Renal cortical epithelial cell (primary cell): Measurements from ENCODE around the gene CCDC85C. TPM values are rescaled to one million over a fixed set of nuclear protein-coding genes. Genes with fewer than 3 reads are reported as not detected.

Source experiments
- total RNA-seq: library from RNA; depleted of rRNA; stranded (reverse); fragments of >200 nt; gene quantifications from 2 replicates; pipeline ENCODE4 v1.2.3, GENCODE V29; 2014

The CCDC85C gene
- total RNA-seq, 1 donor from 2014 or later = 11.0 TPM

Other genes with a start within 250 kb of the CCDC85C start
- 85.9 and 96.7 TPM in 2 replicates for gene SETD3, start 123.3 kb downstream of the CCDC85C start, total RNA-seq
- gene CCNK, start 122.8 kb downstream of the CCDC85C start, total RNA-seq = 25.2 and 49.1 TPM in 2 replicates
- 1.8 and 2.6 TPM in 2 replicates for gene HHIPL1, start 40.9 kb upstream of the CCDC85C start, total RNA-seq
- 0.50 TPM in 1 of 2 replicates, not detected in the other for gene CYP46A1, start 80.1 kb upstream of the CCDC85C start, total RNA-seq
- 69.3 and 130 TPM in 2 replicates for gene EML1, start 189.2 kb upstream of the CCDC85C start, total RNA-seq